A375 (cell line): ENCODE data around the gene INTU. TPM values are rescaled to one million over a fixed set of nuclear protein-coding genes. Genes with fewer than 3 reads are reported as not detected.

Source experiments
- total RNA-seq: library from RNA; depleted of rRNA; stranded (reverse); fragments of >200 nt; shearing (Covaris generic); gene quantifications from 2 replicates; pipeline ENCODE4 v1.2.3, GENCODE V29; 2014; rRNA removed

The INTU gene
- total RNA-seq: 1.4 and 1.9 TPM in 2 replicates

DNA sequence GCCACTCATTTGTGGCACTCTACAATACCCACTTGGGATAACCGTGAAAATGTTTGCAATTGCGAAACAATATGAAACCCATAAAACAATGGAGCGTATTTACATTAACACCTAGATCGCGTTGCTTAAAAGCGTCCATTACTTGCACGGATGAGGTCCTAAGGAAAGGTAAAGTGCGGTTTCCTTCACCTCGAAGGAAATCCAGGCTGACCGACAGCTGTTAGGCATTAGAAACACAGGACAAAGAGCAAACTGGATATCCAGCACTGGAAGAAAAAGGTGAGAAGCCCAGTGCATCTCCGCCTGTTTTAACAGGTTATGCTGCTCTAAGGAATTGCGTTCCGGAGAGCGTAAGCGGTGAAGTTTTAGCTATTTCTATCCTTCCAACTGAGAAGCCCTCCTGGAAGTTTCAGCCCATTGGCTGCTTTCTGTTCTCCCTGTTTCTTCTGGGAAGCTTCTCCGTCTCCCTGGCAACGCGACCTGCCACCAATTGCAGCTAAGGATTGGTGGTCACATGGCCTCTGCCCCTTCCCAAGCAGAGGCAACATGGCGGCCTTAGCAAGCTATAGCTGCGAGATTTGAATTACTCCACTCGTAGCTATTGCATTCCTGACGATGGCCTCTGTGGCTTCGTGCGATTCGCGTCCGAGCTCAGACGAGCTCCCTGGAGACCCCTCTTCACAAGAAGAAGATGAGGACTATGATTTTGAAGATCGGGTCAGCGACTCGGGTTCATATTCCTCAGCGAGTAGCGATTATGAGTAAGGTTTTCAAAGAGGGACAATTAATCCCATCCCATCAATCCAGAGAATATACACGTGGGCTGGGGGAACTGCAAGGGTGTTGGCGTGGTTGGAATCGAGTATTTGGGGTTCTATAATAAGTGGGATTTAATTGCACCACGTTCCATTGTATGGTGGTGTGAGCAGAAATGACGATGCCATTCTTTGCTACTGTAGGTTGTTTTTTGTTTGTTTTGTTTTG is at the start of gene INTU:
TSS of gene INTU (plus strand) at position 538 of the 984 bp plus-strand sequence. CDS start at position 616, 78 bp downstream.

DNA sequence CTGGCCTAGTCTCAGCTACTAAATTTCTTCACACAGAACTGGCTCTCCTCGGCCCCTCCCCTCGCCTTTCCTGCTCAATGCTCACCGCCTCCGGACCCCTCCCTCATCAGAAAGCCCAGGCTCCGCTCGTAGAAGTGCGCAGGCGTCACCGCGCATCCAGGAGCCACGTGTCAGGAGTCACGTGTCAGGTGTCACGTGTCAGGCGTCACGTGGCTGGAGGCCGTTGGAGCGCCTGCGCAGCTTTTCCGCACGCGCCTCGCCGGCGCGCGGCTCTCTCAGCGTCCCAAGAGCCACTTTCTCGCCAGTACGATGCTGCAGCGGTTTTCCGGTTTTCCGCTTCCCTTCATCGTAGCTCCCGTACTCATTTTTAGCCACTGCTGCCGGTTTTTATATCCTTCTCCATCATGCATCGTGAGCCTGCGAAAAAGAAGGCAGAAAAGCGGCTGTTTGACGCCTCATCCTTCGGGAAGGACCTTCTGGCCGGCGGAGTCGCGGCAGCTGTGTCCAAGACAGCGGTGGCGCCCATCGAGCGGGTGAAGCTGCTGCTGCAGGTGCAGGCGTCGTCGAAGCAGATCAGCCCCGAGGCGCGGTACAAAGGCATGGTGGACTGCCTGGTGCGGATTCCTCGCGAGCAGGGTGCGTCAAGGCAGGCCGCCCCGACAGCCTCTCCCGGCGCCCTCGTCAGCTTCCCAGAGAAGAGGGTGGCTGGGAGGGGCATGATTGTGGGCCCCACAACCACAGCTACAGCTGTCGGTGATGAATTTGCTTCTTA is 97.6 kb downstream of the INTU start, which contains the start of gene SLC25A31:
TSS of gene SLC25A31 (plus strand) at position 259 of the 772 bp plus-strand sequence. CDS start at position 405, 146 bp downstream.

Other genes with a start within 250 kb of the INTU start
- not detected in 2 replicates for gene SLC25A31, start 97.4 kb downstream of the INTU start, total RNA-seq
- gene HSPA4L, start 149.4 kb downstream of the INTU start, total RNA-seq: 2.1 and 3.6 TPM in 2 replicates
- 40.0 and 45.1 TPM in 2 replicates for gene PLK4, start 247.9 kb downstream of the INTU start, total RNA-seq